Osteocyte (in vitro differentiated cells): ENCODE measurements around the gene VAV1. TPM values are rescaled to one million over a fixed set of nuclear protein-coding genes. Genes with fewer than 3 reads are reported as not detected.

Source experiments
- DNase-seq: peaks from one replicate; pipeline ENCODE4 v3.0.0; 2021; ENCODE audit warnings: mixed read lengths; ENCODE audit not compliant: unreplicated experiment; ENCODE audit errors: extremely low spot score
- H3K27ac Mint-ChIP-seq: one replicate; pipeline ENCODE4 v1.8.0; 2021; ENCODE audit warnings: mild to moderate bottlenecking, mixed read lengths; ENCODE audit not compliant: unreplicated experiment
- H3K27me3 Mint-ChIP-seq: one replicate; pipeline ENCODE4 v1.8.0; 2021; ENCODE audit warnings: mixed read lengths; ENCODE audit not compliant: unreplicated experiment
- H3K36me3 Mint-ChIP-seq: one replicate; pipeline ENCODE4 v1.8.0; 2021; ENCODE audit warnings: mixed read lengths; ENCODE audit not compliant: unreplicated experiment
- H3K4me1 Mint-ChIP-seq: one replicate; pipeline ENCODE4 v1.8.0; 2021; ENCODE audit warnings: mixed read lengths; ENCODE audit not compliant: unreplicated experiment
- H3K4me3 Mint-ChIP-seq: one replicate; pipeline ENCODE4 v1.8.0; 2021; ENCODE audit warnings: mild to moderate bottlenecking, moderate library complexity, mixed read lengths; ENCODE audit not compliant: unreplicated experiment
- H3K9me3 Mint-ChIP-seq: one replicate; pipeline ENCODE4 v1.8.0; 2021; ENCODE audit warnings: mixed read lengths; ENCODE audit not compliant: unreplicated experiment
- CTCF ChIP-seq: fragments of 200-600 bp; sonication (generic); IDR thresholded peaks from 2 replicates; pipeline ENCODE4 v1.5.0; 2021; ENCODE audit warnings: antibody characterized with exemption, mild to moderate bottlenecking, moderate library complexity
- total RNA-seq: library from RNA; stranded (reverse); gene quantifications from 2 replicates; pipeline ENCODE4 v1.2.1, GENCODE V29; 2021

The VAV1 gene
- total RNA-seq, 1 donor from 2014 or later = not detected

GRCh38 chr19:6791237-6791636 lies 18.7 kb downstream of the VAV1 start:
- DNase-seq = no peak
- peaks cover 6% of the 10 kb centered on the region for H3K9me3 Mint-ChIP-seq
- TF ChIP-seq CTCF = no peak
- H3K27ac Mint-ChIP-seq = no peak overlapping the region
- no peaks in the 10 kb centered on the region for H3K4me1 Mint-ChIP-seq
- H3K4me3 Mint-ChIP-seq = no peak overlapping the region
- H3K27me3 Mint-ChIP-seq = no peaks in the 10 kb centered on the region
- H3K36me3 Mint-ChIP-seq = no peaks in the 10 kb centered on the region

GRCh38 chr19:6793411-6793810 lies 20.9 kb downstream of the VAV1 start:
- H3K27me3 Mint-ChIP-seq = no peaks in the 10 kb centered on the region
- no peak for TF ChIP-seq CTCF
- H3K36me3 Mint-ChIP-seq = no peaks in the 10 kb centered on the region
- no peak overlapping the region for H3K27ac Mint-ChIP-seq
- H3K9me3 Mint-ChIP-seq = peaks cover 6% of the 10 kb centered on the region
- H3K4me3 Mint-ChIP-seq = no peak overlapping the region
- DNase-seq = no peak
- no peaks in the 10 kb centered on the region for H3K4me1 Mint-ChIP-seq

- H3K36me3 Mint-ChIP-seq = no peaks in the 10 kb centered on the region
- H3K4me3 Mint-ChIP-seq = no peak overlapping the region
- H3K27me3 Mint-ChIP-seq = no peaks in the 10 kb centered on the region
- H3K4me1 Mint-ChIP-seq = no peaks in the 10 kb centered on the region
- no peak for TF ChIP-seq CTCF
- DNase-seq = no peak
- H3K27ac Mint-ChIP-seq = no peak overlapping the region
- H3K9me3 Mint-ChIP-seq = peaks cover 6% of the 10 kb centered on the region
These were observed 21.5 kb downstream of the VAV1 start for GRCh38 chr19:6793973-6794372.

GRCh38 chr19:6794686-6795431 lies 22.4 kb downstream of the VAV1 start:
- Mint-ChIP-seq H3K4me1 (no peaks in the 10 kb centered on the region), H3K4me3 (no peak overlapping the region), H3K36me3 (no peaks in the 10 kb centered on the region), H3K27ac (no peak overlapping the region), H3K9me3 (peaks cover 6% of the 10 kb centered on the region), H3K27me3 (no peaks in the 10 kb centered on the region)
- TF ChIP-seq CTCF = no peak
- no peak for DNase-seq

GRCh38 chr19:6796278-6796677 lies 23.8 kb downstream of the VAV1 start:
- TF ChIP-seq CTCF = no peak
- Mint-ChIP-seq H3K27ac (no peak overlapping the region), H3K36me3 (no peaks in the 10 kb centered on the region), H3K9me3 (peaks cover 6% of the 10 kb centered on the region), H3K4me3 (no peak overlapping the region), H3K27me3 (no peaks in the 10 kb centered on the region), H3K4me1 (peaks cover 4% of the 10 kb centered on the region)
- no peak for DNase-seq
